Spleen (tissue), 7 donors: Measurements from ENCODE around the gene PIR.

ENCODE experiments used
- CTCF ChIP-seq, 11 experiments: fragments of 200-600 bp in 7 of 11; fragments of 450-650 bp in 4 of 11; sonication (generic) in 4 of 11; IDR thresholded peaks in 8 of 11; conservative IDR thresholded peaks in 3 of 11; 1 replicate in 7 of 11; 2 replicates in 4 of 11; pipeline versions ENCODE4 v1.4.0 to v1.8.0; 2016 to 2021; ENCODE audit warnings: antibody characterized with exemption in 11 of 11, inconsistent platforms in 4 of 11, mild to moderate bottlenecking in 1 of 11
- POLR2AphosphoS5 ChIP-seq, 3 donors: sonication (generic); formaldehyde crosslinking; IDR thresholded peaks; one replicate each; pipeline ENCODE4 v1.5.1; 2017; ENCODE audit warnings: antibody characterized with exemption in 3 of 3
- donor health status: DM: no; HTN: no; CAD: no; lungs with moderate emphysema.
- donor health status: DM: no; HTN: no; CAD: no.
- donor health status: DM: no; HTN: no; CAD: no.

GRCh38 chrX:15475486-15475885, 17.6 kb downstream of the PIR start:
- TF ChIP-seq CTCF (IDR thresholded peaks at IDR 0.05 in 8 of 11, conservative IDR thresholded peaks at IDR 0.05 in 3 of 11), result no peak
- TF ChIP-seq POLR2AphosphoS5 (IDR thresholded peaks at IDR 0.05), result no peak
